ENCODE measurements around the gene KCNJ14.

The KCNJ14 gene

DNA sequence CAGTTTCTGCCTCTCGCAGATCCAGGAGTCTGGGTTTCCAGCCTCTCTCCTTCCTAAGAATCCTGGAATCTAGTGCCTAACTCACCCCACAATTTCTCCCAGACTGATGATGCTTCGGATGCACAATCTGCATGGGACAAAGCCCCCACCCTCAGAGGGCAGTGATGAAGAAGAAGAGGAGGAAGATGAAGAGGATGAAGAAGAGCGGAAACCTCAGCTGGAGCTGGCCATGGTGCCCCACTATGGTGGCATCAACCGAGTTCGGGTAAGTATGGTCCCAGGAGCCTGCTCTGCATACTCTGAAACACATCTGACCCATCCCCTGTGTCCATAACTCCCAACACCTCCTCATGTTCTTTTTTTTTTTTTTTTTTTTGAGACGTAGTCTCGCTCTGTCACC lies 8.8 kb upstream of the KCNJ14 start:
- H3K36me3 ChIP-seq (ENCODE audit: insufficient read depth, low read length) = peaks cover 21% of the 10 kb centered on the region; the same call in 1 of the 2 replicates
- H3F3A ChIP-seq (ENCODE audit: low read depth) = no peaks in the 10 kb centered on the region
- H3K4me3 ChIP-seq (ENCODE audit: low read length, poor library complexity, severe bottlenecking) = peak overlapping the region; percentile 92
- H3K79me2 ChIP-seq (ENCODE audit: insufficient read depth, low read length) = peaks cover 28% of the 10 kb centered on the region
- H4K20me1 ChIP-seq (ENCODE audit: insufficient read depth, low read length, poor library complexity, severe bottlenecking) = peaks cover 7% of the 10 kb centered on the region
- peaks cover 11% of the 10 kb centered on the region for H3K4me1 ChIP-seq (ENCODE audit: insufficient read depth, low read length, poor library complexity, severe bottlenecking)
- TF ChIP-seq, protein P1, sequence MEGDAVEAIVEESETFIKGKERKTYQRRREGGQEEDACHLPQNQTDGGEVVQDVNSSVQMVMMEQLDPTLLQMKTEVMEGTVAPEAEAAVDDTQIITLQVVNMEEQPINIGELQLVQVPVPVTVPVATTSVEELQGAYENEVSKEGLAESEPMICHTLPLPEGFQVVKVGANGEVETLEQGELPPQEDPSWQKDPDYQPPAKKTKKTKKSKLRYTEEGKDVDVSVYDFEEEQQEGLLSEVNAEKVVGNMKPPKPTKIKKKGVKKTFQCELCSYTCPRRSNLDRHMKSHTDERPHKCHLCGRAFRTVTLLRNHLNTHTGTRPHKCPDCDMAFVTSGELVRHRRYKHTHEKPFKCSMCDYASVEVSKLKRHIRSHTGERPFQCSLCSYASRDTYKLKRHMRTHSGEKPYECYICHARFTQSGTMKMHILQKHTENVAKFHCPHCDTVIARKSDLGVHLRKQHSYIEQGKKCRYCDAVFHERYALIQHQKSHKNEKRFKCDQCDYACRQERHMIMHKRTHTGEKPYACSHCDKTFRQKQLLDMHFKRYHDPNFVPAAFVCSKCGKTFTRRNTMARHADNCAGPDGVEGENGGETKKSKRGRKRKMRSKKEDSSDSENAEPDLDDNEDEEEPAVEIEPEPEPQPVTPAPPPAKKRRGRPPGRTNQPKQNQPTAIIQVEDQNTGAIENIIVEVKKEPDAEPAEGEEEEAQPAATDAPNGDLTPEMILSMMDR (conservative IDR thresholded peaks at IDR 0.05; ENCODE audit: low read length) = no peak
- no peak for TF ChIP-seq EZH2phosphoT487 (IDR thresholded peaks at IDR 0.05; ENCODE audit: borderline replicate concordance)
- H3K4me2 ChIP-seq (ENCODE audit: low read depth, low read length, poor library complexity, severe bottlenecking) = peak overlapping the region; percentile 99
- H3K9me2 ChIP-seq (replicated peaks; ENCODE audit: low read depth, low read length) = no peaks in the 10 kb centered on the region
- no peaks in the 10 kb centered on the region for H3K9me3 ChIP-seq (ENCODE audit: insufficient read depth, low read depth, low read length)
- H2AFZ ChIP-seq (ENCODE audit: low read length) = no peak overlapping the region
- peak overlapping the region; percentile 84 for H3K9ac ChIP-seq (ENCODE audit: low read depth, low read length, poor library complexity, severe bottlenecking)
- no peaks in the 10 kb centered on the region for H3K27me3 ChIP-seq (ENCODE audit: insufficient read depth, low read length, poor library complexity, severe bottlenecking)

DNA sequence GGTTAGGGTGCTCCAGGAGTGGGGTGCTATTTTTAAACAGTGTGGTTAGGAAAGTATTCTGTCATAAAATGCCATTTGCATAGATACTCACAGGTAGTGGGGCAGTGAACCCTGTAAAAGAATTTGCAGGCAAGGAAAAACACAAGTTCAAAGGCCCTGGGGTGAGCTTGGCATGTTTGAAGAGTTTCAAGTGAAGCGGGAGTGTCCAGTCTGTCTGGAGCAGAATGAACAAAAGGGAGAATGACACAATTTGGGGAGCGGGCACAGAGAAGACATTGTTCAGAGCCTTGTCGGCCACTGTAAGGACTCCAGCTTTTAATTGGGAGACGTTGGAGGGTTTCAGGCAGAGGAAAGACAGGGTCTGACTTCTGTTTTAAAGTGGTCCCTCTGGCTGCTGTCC lies 6.8 kb upstream of the KCNJ14 start:
- Histone ChIP-seq H3K4me1 (ENCODE audit: insufficient read depth, low read length, poor library complexity, severe bottlenecking) (peaks cover 11% of the 10 kb centered on the region), H3K4me3 (ENCODE audit: low read length, poor library complexity, severe bottlenecking) (no peak overlapping the region), H3K9me3 (ENCODE audit: insufficient read depth, low read depth, low read length) (no peaks in the 10 kb centered on the region), H3K9me2 (replicated peaks; ENCODE audit: low read depth, low read length) (no peaks in the 10 kb centered on the region), H4K20me1 (ENCODE audit: insufficient read depth, low read length, poor library complexity, severe bottlenecking) (peaks cover 7% of the 10 kb centered on the region), H3K27me3 (ENCODE audit: insufficient read depth, low read length, poor library complexity, severe bottlenecking) (no peaks in the 10 kb centered on the region), H3K9ac (ENCODE audit: low read depth, low read length, poor library complexity, severe bottlenecking) (no peak overlapping the region), H3K4me2 (ENCODE audit: low read depth, low read length, poor library complexity, severe bottlenecking) (no peak overlapping the region), H2AFZ (ENCODE audit: low read length) (no peak overlapping the region), H3K36me3 (ENCODE audit: insufficient read depth, low read length) (peaks cover 34% of the 10 kb centered on the region; the same call in 1 of the 2 replicates), H3F3A (ENCODE audit: low read depth) (no peaks in the 10 kb centered on the region), H3K79me2 (ENCODE audit: insufficient read depth, low read length) (peaks cover 28% of the 10 kb centered on the region)
- no peak for TF ChIP-seq EZH2phosphoT487 (IDR thresholded peaks at IDR 0.05; ENCODE audit: borderline replicate concordance)
- TF ChIP-seq, protein P1 (conservative IDR thresholded peaks at IDR 0.05; ENCODE audit: low read length) = no peak

DNA sequence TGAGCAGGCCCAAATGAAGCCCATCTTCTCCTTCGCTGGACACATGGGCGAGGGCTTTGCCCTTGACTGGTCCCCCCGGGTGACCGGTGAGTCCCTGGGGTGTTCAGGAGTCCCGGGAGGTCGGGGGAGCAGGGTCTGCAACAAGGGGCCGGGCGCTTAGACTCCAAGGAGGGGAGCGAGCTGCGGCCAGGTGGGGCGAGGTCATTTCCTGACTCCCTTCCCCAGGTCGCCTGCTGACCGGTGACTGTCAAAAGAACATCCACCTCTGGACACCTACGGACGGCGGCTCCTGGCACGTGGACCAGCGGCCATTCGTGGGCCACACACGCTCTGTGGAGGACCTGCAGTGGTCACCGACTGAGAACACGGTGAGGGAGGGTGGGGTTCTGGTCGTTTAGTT lies 4.9 kb upstream of the KCNJ14 start:
- Histone ChIP-seq H3K79me2 (ENCODE audit: insufficient read depth, low read length) (peaks cover 28% of the 10 kb centered on the region), H3K4me1 (ENCODE audit: insufficient read depth, low read length, poor library complexity, severe bottlenecking) (no peaks in the 10 kb centered on the region), H4K20me1 (ENCODE audit: insufficient read depth, low read length, poor library complexity, severe bottlenecking) (peaks cover 7% of the 10 kb centered on the region), H3K27me3 (ENCODE audit: insufficient read depth, low read length, poor library complexity, severe bottlenecking) (no peaks in the 10 kb centered on the region), H3K9me2 (replicated peaks; ENCODE audit: low read depth, low read length) (no peaks in the 10 kb centered on the region), H3F3A (ENCODE audit: low read depth) (no peaks in the 10 kb centered on the region), H3K4me2 (ENCODE audit: low read depth, low read length, poor library complexity, severe bottlenecking) (no peak overlapping the region), H3K4me3 (ENCODE audit: low read length, poor library complexity, severe bottlenecking) (no peak overlapping the region), H2AFZ (ENCODE audit: low read length) (no peak overlapping the region), H3K9ac (ENCODE audit: low read depth, low read length, poor library complexity, severe bottlenecking) (no peak overlapping the region), H3K9me3 (ENCODE audit: insufficient read depth, low read depth, low read length) (no peaks in the 10 kb centered on the region), H3K36me3 (ENCODE audit: insufficient read depth, low read length) (peaks cover 35% of the 10 kb centered on the region; the same call in 1 of the 2 replicates)
- TF ChIP-seq, protein P1 (conservative IDR thresholded peaks at IDR 0.05; ENCODE audit: low read length) = no peak
- no peak for TF ChIP-seq EZH2phosphoT487 (IDR thresholded peaks at IDR 0.05; ENCODE audit: borderline replicate concordance)

Data from Loucy (cell line).